HEK293T (cell line): ENCODE data around the gene S100A16.

Source experiments
- BHLHE40 ChIP-seq: fragments of 450-650 bp; IDR thresholded peaks from 2 replicates; pipeline ENCODE4 v1.6.1; 2016; ENCODE audit warnings: mild to moderate bottlenecking, moderate library complexity, borderline replicate concordance
- ELF4 ChIP-seq: fragments of 450-650 bp; IDR thresholded peaks from 2 replicates; pipeline ENCODE4 v1.6.1; 2017; ENCODE audit warnings: antibody characterized with exemption
- FOXA1 ChIP-seq: fragments of 450-650 bp; IDR thresholded peaks from 2 replicates; pipeline ENCODE4 v1.6.1; 2016; ENCODE audit warnings: mild to moderate bottlenecking
- FOXM1 ChIP-seq: fragments of 450-650 bp; IDR thresholded peaks from 2 replicates; pipeline ENCODE4 v1.6.1; 2017; ENCODE audit warnings: mild to moderate bottlenecking, borderline replicate concordance
- NFRKB ChIP-seq: fragments of 450-650 bp; IDR thresholded peaks from 2 replicates; pipeline ENCODE4 v1.6.1; 2016; ENCODE audit warnings: mild to moderate bottlenecking, moderate library complexity
- SP1 ChIP-seq: fragments of 450-650 bp; IDR thresholded peaks from 2 replicates; pipeline ENCODE4 v1.6.1; 2017
- SUZ12 ChIP-seq: fragments of 450-650 bp; IDR thresholded peaks from 2 replicates; pipeline ENCODE4 v1.6.1; 2016; ENCODE audit warnings: mild to moderate bottlenecking
- TF ChIP-seq, protein P1 (sequence below): fragments of 450-650 bp; IDR thresholded peaks from 2 replicates; pipeline ENCODE4 v1.6.1; 2016

GRCh38 chr1:153570874-153571273, 42.1 kb downstream of the S100A16 start:
- TF ChIP-seq, protein P1, sequence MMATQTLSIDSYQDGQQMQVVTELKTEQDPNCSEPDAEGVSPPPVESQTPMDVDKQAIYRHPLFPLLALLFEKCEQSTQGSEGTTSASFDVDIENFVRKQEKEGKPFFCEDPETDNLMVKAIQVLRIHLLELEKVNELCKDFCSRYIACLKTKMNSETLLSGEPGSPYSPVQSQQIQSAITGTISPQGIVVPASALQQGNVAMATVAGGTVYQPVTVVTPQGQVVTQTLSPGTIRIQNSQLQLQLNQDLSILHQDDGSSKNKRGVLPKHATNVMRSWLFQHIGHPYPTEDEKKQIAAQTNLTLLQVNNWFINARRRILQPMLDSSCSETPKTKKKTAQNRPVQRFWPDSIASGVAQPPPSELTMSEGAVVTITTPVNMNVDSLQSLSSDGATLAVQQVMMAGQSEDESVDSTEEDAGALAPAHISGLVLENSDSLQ: no peak
- no peak for TF ChIP-seq ELF4
- no peak for TF ChIP-seq NFRKB
- TF ChIP-seq BHLHE40: no peak
- TF ChIP-seq SP1: no peak
- TF ChIP-seq SUZ12: no peak
- TF ChIP-seq FOXA1: no peak
- TF ChIP-seq FOXM1: no peak
